PC-3 (cell line): ENCODE results near the gene VASN. TPM values are rescaled to one million over a fixed set of nuclear protein-coding genes. Genes with fewer than 3 reads are reported as not detected.

Source experiments
- ATAC-seq: fragments of 200-7000 bp; cut with Tn5 transposase; 2 replicates; pipeline ENCODE4 v1.9.1; 2020; ENCODE audit warnings: mild to moderate bottlenecking, moderate library complexity
- BruUV-seq: library from RNA; stranded (reverse); fragments of 400-500 nt; replicated peaks from 2 replicates; lab custom pipeline; 2021; lab: Mats Ljungman, UMichigan
- CTCF ChIA-PET: fragments of 300-600 bp; sonication (Branson Sonifier 250); formaldehyde crosslinking; loops from one replicate; lab custom pipeline; 2022; ENCODE audit warnings: antibody characterized with exemption; lab: Charles Lee
- POLR2A ChIA-PET: fragments of 300-600 bp; sonication (Branson Sonifier 250); formaldehyde crosslinking; loops from one replicate; lab custom pipeline; 2022; ENCODE audit warnings: antibody characterized with exemption; ENCODE audit not compliant: unreplicated experiment; lab: Charles Lee
- DNase-seq: peaks from one replicate; pipeline ENCODE4 v3.0.0-alpha.2; 2015
- H2AFZ ChIP-seq: fragments of 300-600 bp; sonication (generic); 2 replicates; pipeline ENCODE4 v1.6.0; 2016; ENCODE audit warnings: antibody characterized with exemption, low read length
- H3F3A ChIP-seq: fragments of 300-600 bp; sonication (generic); one replicate; pipeline ENCODE4 v1.6.0; 2017; ENCODE audit warnings: antibody characterized with exemption, low read length, control low read depth, mild to moderate bottlenecking; ENCODE audit not compliant: unreplicated experiment
- H3K27ac ChIP-seq: fragments of 300-600 bp; sonication (generic); 2 replicates; pipeline ENCODE4 v1.5.1; 2016; ENCODE audit warnings: mild to moderate bottlenecking, low read length
- H3K27me3 ChIP-seq: fragments of 300-600 bp; sonication (generic); 2 replicates; pipeline ENCODE4 v1.6.1; 2016; ENCODE audit warnings: low read length, mixed read lengths
- H3K36me3 ChIP-seq: fragments of 300-600 bp; sonication (generic); 2 replicates; pipeline ENCODE4 v1.6.1; 2016; ENCODE audit warnings: low read depth, mixed run types, low read length, mixed read lengths
- H3K4me1 ChIP-seq: fragments of 300-600 bp; sonication (generic); 2 replicates; pipeline ENCODE4 v1.5.1; 2016; ENCODE audit warnings: low read length; ENCODE audit not compliant: insufficient read depth
- H3K4me2 ChIP-seq: fragments of 300-600 bp; sonication (generic); 2 replicates; pipeline ENCODE4 v1.6.0; 2016; ENCODE audit warnings: low read length
- H3K4me3 ChIP-seq: fragments of 300-600 bp; sonication (generic); 2 replicates; pipeline ENCODE4 v1.5.1; 2016; ENCODE audit warnings: mild to moderate bottlenecking, low read length, mixed read lengths
- H3K79me2 ChIP-seq: fragments of 300-600 bp; sonication (generic); 2 replicates; pipeline ENCODE4 v1.6.1; 2017; ENCODE audit warnings: low read length, mixed read lengths
- H3K9ac ChIP-seq: fragments of 300-600 bp; sonication (generic); 2 replicates; pipeline ENCODE4 v1.6.0; 2016; ENCODE audit warnings: mild to moderate bottlenecking, low read length
- H3K9me2 ChIP-seq: fragments of 300-600 bp; sonication (generic); replicated peaks from 2 replicates; pipeline ENCODE4 v1.6.1; 2016; ENCODE audit warnings: mixed run types, low read length, mixed read lengths
- H3K9me3 ChIP-seq: fragments of 300-600 bp; sonication (generic); 2 replicates; pipeline ENCODE4 v1.6.1; 2016; ENCODE audit warnings: low read length, mixed read lengths
- H4K20me1 ChIP-seq: fragments of 300-600 bp; sonication (generic); 2 replicates; pipeline ENCODE4 v1.6.1; 2016; ENCODE audit warnings: low read length, mixed read lengths
- CTCF ChIP-seq: fragments of 300-600 bp; sonication (generic); conservative IDR thresholded peaks from 2 replicates; pipeline ENCODE4 v1.5.1; 2017; ENCODE audit warnings: antibody characterized with exemption, low read depth, mild to moderate bottlenecking, low read length
- EZH2 ChIP-seq: fragments of 300-600 bp; sonication (generic); IDR thresholded peaks from one replicate; pipeline ENCODE4 v1.6.1; 2017; ENCODE audit warnings: antibody characterized with exemption, mild to moderate bottlenecking, low read length; ENCODE audit not compliant: unreplicated experiment
- EZH2phosphoT487 ChIP-seq: fragments of 300-600 bp; sonication (generic); IDR thresholded peaks from 2 replicates; pipeline ENCODE4 v1.6.1; 2018; ENCODE audit warnings: mild to moderate bottlenecking, antibody characterized with exemption, low read length, borderline replicate concordance
- intact Hi-C: fragments of 100-400 bp; cut with micrococcal nuclease; formaldehyde crosslinking; loops from 2 replicates; pipeline ENCODE4 v1.9.0; 2023
- total RNA-seq: library from RNA; depleted of rRNA; stranded (reverse); fragments of >200 nt; gene quantifications from 2 replicates; pipeline ENCODE4 v1.2.3, GENCODE V29; 2014

VASN gene
- total RNA-seq, 1 experiment from 2014 or later: 12.2 TPM

GRCh38 chr16:4360538-4361021 is 11.1 kb upstream of the VASN start:
- intact Hi-C loops: no loop called here
- H3K27ac ChIP-seq: no peak overlapping the region
- no peaks in the 10 kb centered on the region for H3K4me1 ChIP-seq
- H2AFZ ChIP-seq: no peak overlapping the region
- H3K9ac ChIP-seq: no peak overlapping the region
- no peaks in the 10 kb centered on the region for H3K9me2 ChIP-seq
- no peaks in the 10 kb centered on the region for H3K9me3 ChIP-seq
- ATAC-seq (peak; percentile 87), DNase-seq (no peak)
- no peaks in the 10 kb centered on the region for H3K79me2 ChIP-seq
- H4K20me1 ChIP-seq: no peaks in the 10 kb centered on the region
- no peaks in the 10 kb centered on the region for H3K36me3 ChIP-seq
- no peaks in the 10 kb centered on the region for H3K27me3 ChIP-seq
- H3F3A ChIP-seq: no peaks in the 10 kb centered on the region
- H3K4me3 ChIP-seq: no peak overlapping the region
- BruUV-seq: no TSS peak
- no peak for TF ChIP-seq EZH2phosphoT487
- TF ChIP-seq CTCF: no peak
- TF ChIP-seq EZH2: no peak
- CTCF ChIA-PET: no interaction called here
- POLR2A ChIA-PET: no interaction called here
- no peak overlapping the region for H3K4me2 ChIP-seq

DNA sequence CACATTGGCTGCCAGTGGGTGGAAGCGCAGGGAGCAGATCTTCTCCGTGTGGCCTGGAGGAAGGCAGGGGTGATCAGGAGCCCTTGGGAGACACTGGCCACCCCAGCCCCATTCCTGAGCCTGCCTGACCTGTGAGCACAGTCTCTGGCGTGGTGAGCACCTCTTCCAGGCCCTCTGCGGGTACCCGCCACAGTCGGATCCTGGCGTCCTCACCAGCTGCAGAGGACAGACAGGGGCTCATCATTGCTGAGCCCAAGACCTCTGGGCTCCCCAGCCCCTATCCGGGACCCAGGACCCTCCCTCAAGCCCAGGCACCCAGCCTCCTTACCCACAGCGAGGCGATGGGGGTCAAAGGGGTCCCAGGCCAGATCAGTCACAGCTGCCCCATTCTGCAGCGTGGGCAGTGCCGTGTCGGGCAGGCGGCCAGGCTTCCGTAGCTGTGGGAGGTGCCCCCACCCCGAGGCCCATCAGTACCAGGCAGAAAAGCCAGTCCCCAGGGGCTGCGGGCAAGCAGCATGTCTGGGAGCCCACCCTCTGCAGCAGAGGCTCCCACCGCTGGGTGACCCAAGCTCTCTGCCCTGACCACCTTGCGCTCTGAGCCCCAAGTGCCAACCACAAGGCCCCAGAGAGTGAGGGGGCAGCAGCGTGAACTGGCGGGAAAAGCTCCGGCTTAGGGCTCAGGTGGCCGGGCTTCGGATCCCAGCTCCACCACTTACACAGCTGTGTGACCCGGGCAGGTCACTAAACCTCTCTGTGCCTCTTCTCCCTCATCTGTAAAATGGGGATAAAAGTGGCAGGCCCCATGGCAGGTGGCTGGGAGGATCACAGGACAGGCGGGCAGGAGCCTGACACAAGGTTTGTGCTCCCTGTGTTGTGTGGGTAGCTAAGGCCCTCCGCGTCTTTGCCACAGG is 10.4 kb upstream of the VASN start:
- Histone ChIP-seq H3K9ac (no peak overlapping the region), H3K9me2 (no peaks in the 10 kb centered on the region), H3K9me3 (no peaks in the 10 kb centered on the region), H3K4me2 (no peak overlapping the region), H3K79me2 (no peaks in the 10 kb centered on the region), H3K27ac (no peak overlapping the region), H2AFZ (no peak overlapping the region), H3K27me3 (no peaks in the 10 kb centered on the region), H3K4me1 (no peaks in the 10 kb centered on the region), H3F3A (no peaks in the 10 kb centered on the region), H3K4me3 (no peak overlapping the region), H4K20me1 (no peaks in the 10 kb centered on the region), H3K36me3 (no peaks in the 10 kb centered on the region)
- no TSS peak for BruUV-seq
- CTCF ChIA-PET: no interaction called here
- no peak for DNase-seq
- ATAC-seq: no peak; the same call in 1 of the 2 replicates
- intact Hi-C loops: no loop called here
- POLR2A ChIA-PET: no interaction called here
- TF ChIP-seq CTCF: no peak
- TF ChIP-seq EZH2: no peak
- TF ChIP-seq EZH2phosphoT487: no peak

DNA sequence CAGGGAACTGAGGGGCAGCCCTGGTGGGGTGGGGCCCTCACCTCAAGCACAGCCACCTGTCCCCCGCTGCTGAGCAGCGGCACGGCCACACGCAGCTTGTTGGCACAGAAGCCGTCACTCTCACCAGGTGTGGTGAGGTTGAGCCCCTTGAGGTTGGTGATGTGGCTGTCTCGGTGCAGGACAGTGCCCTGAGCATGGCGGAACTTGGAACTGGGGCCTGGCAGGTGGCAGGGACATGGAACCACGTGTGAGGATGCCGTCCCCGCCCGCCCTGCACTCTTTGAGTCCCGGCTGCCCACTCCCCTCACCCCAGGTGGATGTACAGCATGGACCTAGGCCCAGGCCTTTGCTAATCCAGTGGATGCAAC is 9.7 kb upstream of the VASN start:
- no peak for ATAC-seq
- no peaks in the 10 kb centered on the region for H3K9me3 ChIP-seq
- peaks cover 2% of the 10 kb centered on the region; the same call in 1 of the 2 replicates for H3K4me1 ChIP-seq
- no peak for TF ChIP-seq EZH2phosphoT487
- H4K20me1 ChIP-seq: no peaks in the 10 kb centered on the region
- no peaks in the 10 kb centered on the region for H3K36me3 ChIP-seq
- H3F3A ChIP-seq: no peaks in the 10 kb centered on the region
- H3K79me2 ChIP-seq: no peaks in the 10 kb centered on the region
- no peak overlapping the region for H3K4me3 ChIP-seq
- ChIA-PET POLR2A (no interaction called here), CTCF (no interaction called here)
- H3K27ac ChIP-seq: no peak overlapping the region
- H3K4me2 ChIP-seq: no peak overlapping the region
- no peaks in the 10 kb centered on the region for H3K9me2 ChIP-seq
- intact Hi-C loops: no loop called here
- DNase-seq: no peak
- BruUV-seq: no TSS peak
- H3K27me3 ChIP-seq: no peaks in the 10 kb centered on the region
- H2AFZ ChIP-seq: no peak overlapping the region
- H3K9ac ChIP-seq: no peak overlapping the region
